WTC11 (cell line): ENCODE results near the gene ERCC5. TPM values are rescaled to one million over a fixed set of nuclear protein-coding genes. Genes with fewer than 3 reads are reported as not detected.

Source experiments
- ATAC-seq: fragments of 200-7000 bp; cut with Tn5 transposase; 2 replicates; pipeline ENCODE4 v1.10.0; 2021; ENCODE audit warnings: mild to moderate bottlenecking, moderate library complexity
- CTCF ChIA-PET: fragments of 300-600 bp; sonication (Branson Sonifier 250); formaldehyde crosslinking; loops from one replicate; lab custom pipeline; 2021; ENCODE audit warnings: antibody characterized with exemption; lab: Charles Lee
- POLR2A ChIA-PET: fragments of 350-600 bp; sonication (Branson Sonifier 250); formaldehyde crosslinking; loops from one replicate; lab custom pipeline; 2021; ENCODE audit warnings: antibody characterized with exemption; lab: Charles Lee
- DNase-seq: peaks from one replicate; pipeline ENCODE4 v3.0.0; 2021; ENCODE audit warnings: low spot score
- H3K27ac Mint-ChIP-seq: 2 replicates; pipeline ENCODE4 v1.8.0; 2021; ENCODE audit warnings: mixed read lengths
- H3K27me3 Mint-ChIP-seq: 2 replicates; pipeline ENCODE4 v1.8.0; 2021; ENCODE audit warnings: low read depth, mild to moderate bottlenecking, moderate library complexity, mixed read lengths
- H3K36me3 Mint-ChIP-seq: 2 replicates; pipeline ENCODE4 v1.8.0; 2021; ENCODE audit warnings: mixed read lengths
- H3K4me1 Mint-ChIP-seq: 2 replicates; pipeline ENCODE4 v1.8.0; 2022; ENCODE audit warnings: mixed read lengths
- H3K4me3 Mint-ChIP-seq: 2 replicates; pipeline ENCODE4 v1.8.0; 2021; ENCODE audit warnings: mild to moderate bottlenecking, moderate library complexity, mixed read lengths
- H3K9me3 Mint-ChIP-seq: 2 replicates; pipeline ENCODE4 v1.8.0; 2021; ENCODE audit warnings: mixed read lengths
- ATF1 ChIP-seq: sonication (generic); formaldehyde crosslinking; IDR thresholded peaks from 2 replicates; pipeline ENCODE4 v1.8.1; 2023; ENCODE audit warnings: mild to moderate bottlenecking, moderate library complexity, missing genetic modification reagents
- EMX1 ChIP-seq: fragments of 250-450 bp; sonication (Bioruptor Pico); IDR thresholded peaks from 2 replicates; pipeline ENCODE4 v1.8.0; 2021; ENCODE audit warnings: mild to moderate bottlenecking
- FOXJ3 ChIP-seq: sonication (generic); formaldehyde crosslinking; IDR thresholded peaks from 2 replicates; pipeline ENCODE4 v1.9.0; 2021; ENCODE audit warnings: missing genetic modification reagents, mild to moderate bottlenecking, borderline replicate concordance
- GTF2I ChIP-seq: fragments of 250-450 bp; sonication (Bioruptor Pico); conservative IDR thresholded peaks from 2 replicates; pipeline ENCODE4 v1.4.0; 2021; ENCODE audit warnings: mild to moderate bottlenecking
- MXD4 ChIP-seq: fragments of 250-450 bp; sonication (Bioruptor Pico); IDR thresholded peaks from 2 replicates; pipeline ENCODE4 v1.8.0; 2021; ENCODE audit warnings: mild to moderate bottlenecking, moderate library complexity, borderline replicate concordance
- MYBL2 ChIP-seq: sonication (generic); formaldehyde crosslinking; IDR thresholded peaks from 2 replicates; pipeline ENCODE4 v1.8.1; 2023; ENCODE audit warnings: mild to moderate bottlenecking, moderate library complexity, missing genetic modification reagents
- NFATC4 ChIP-seq: fragments of 250-450 bp; sonication (Bioruptor Pico); IDR thresholded peaks from 2 replicates; pipeline ENCODE4 v1.9.0; 2021; ENCODE audit warnings: mild to moderate bottlenecking
- OVOL2 ChIP-seq: fragments of 250-450 bp; sonication (Bioruptor Pico); IDR thresholded peaks from 2 replicates; pipeline ENCODE4 v1.9.0; 2021; ENCODE audit warnings: mild to moderate bottlenecking, borderline replicate concordance
- RELA ChIP-seq: sonication (generic); formaldehyde crosslinking; IDR thresholded peaks from 2 replicates; pipeline ENCODE4 v1.8.1; 2022; ENCODE audit warnings: missing genetic modification reagents, mild to moderate bottlenecking, borderline replicate concordance
- TCF7 ChIP-seq: sonication (generic); formaldehyde crosslinking; IDR thresholded peaks from 2 replicates; pipeline ENCODE4 v1.8.0; 2022; ENCODE audit warnings: mild to moderate bottlenecking, low read depth, missing genetic modification reagents, moderate library complexity
- TP53 ChIP-seq: sonication (generic); formaldehyde crosslinking; IDR thresholded peaks from 2 replicates; pipeline ENCODE4 v1.8.1; 2023; ENCODE audit warnings: mild to moderate bottlenecking, missing genetic modification reagents
- ZNF219 ChIP-seq: sonication (generic); formaldehyde crosslinking; IDR thresholded peaks from 2 replicates; pipeline ENCODE4 v1.8.0; 2023; ENCODE audit warnings: missing genetic modification reagents, mild to moderate bottlenecking, borderline replicate concordance
- ZNF671 ChIP-seq: fragments of 250-450 bp; sonication (Bioruptor Pico); IDR thresholded peaks from 2 replicates; pipeline ENCODE4 v1.8.0; 2021; ENCODE audit warnings: mild to moderate bottlenecking
- total RNA-seq: library from RNA; stranded (reverse); gene quantifications from 3 replicates; pipeline ENCODE4 v1.2.3, GENCODE V29; 2021
- TF ChIP-seq, protein P1 (sequence below): sonication (generic); formaldehyde crosslinking; IDR thresholded peaks from 2 replicates; pipeline ENCODE4 v1.8.0; 2023; ENCODE audit warnings: missing genetic modification reagents, mild to moderate bottlenecking, borderline replicate concordance
- TF ChIP-seq, protein P2 (sequence below): fragments of 200-600 bp; IDR thresholded peaks from 2 replicates; pipeline ENCODE4 v1.8.0; 2022; ENCODE audit warnings: antibody characterized with exemption
- TF ChIP-seq, protein P3 (sequence below): sonication (generic); formaldehyde crosslinking; IDR thresholded peaks from 2 replicates; pipeline ENCODE4 v1.8.0; 2023; ENCODE audit warnings: missing genetic modification reagents
- TF ChIP-seq, protein P4 (sequence below): fragments of 250-450 bp; sonication (Bioruptor Pico); IDR thresholded peaks from 2 replicates; pipeline ENCODE4 v1.9.0; 2021; ENCODE audit warnings: moderate library complexity, mild to moderate bottlenecking, inconsistent platforms, borderline replicate concordance
- TF ChIP-seq, protein P5 (sequence below): fragments of 250-450 bp; sonication (Bioruptor Pico); conservative IDR thresholded peaks from 2 replicates; pipeline ENCODE4 v1.9.0; 2021; ENCODE audit warnings: mild to moderate bottlenecking
- TF ChIP-seq, protein P6 (sequence below): sonication (generic); formaldehyde crosslinking; IDR thresholded peaks from 2 replicates; pipeline ENCODE4 v1.8.0; 2022; ENCODE audit warnings: missing genetic modification reagents
- TF ChIP-seq, protein P7 (sequence below): sonication (generic); formaldehyde crosslinking; IDR thresholded peaks from 2 replicates; pipeline ENCODE4 v1.8.0; 2022; ENCODE audit warnings: mild to moderate bottlenecking, missing genetic modification reagents

ERCC5 gene
- total RNA-seq, 1 experiment from 2014 or later, result 26.5 TPM

DNA sequence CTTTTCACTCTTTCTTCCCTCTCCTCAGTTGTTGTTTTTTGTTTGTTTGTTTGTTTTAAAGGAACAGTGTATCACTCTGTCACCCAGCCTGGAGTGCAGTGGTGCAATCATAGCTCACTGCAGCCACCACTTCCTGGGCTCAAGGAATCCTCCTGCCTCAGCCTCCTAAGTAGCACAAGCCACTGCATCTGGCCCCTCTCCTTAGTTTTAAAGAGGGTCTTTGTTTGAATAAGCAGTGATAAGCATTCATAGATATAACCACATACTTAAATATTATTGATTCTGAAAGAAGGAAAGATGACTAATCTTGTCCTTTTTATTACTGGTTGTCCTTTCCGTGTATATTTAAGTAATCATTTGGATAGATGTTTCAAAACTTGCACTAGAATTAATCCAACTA, 26.7 kb downstream of the ERCC5 start (continued):
- TF ChIP-seq OVOL2 (CRISPR knock-in tag) (no peak), EMX1 (CRISPR knock-in tag) (no peak), ZNF219 (CRISPR knock-in tag) (no peak), RELA (no peak)
- TF ChIP-seq, protein P1, sequence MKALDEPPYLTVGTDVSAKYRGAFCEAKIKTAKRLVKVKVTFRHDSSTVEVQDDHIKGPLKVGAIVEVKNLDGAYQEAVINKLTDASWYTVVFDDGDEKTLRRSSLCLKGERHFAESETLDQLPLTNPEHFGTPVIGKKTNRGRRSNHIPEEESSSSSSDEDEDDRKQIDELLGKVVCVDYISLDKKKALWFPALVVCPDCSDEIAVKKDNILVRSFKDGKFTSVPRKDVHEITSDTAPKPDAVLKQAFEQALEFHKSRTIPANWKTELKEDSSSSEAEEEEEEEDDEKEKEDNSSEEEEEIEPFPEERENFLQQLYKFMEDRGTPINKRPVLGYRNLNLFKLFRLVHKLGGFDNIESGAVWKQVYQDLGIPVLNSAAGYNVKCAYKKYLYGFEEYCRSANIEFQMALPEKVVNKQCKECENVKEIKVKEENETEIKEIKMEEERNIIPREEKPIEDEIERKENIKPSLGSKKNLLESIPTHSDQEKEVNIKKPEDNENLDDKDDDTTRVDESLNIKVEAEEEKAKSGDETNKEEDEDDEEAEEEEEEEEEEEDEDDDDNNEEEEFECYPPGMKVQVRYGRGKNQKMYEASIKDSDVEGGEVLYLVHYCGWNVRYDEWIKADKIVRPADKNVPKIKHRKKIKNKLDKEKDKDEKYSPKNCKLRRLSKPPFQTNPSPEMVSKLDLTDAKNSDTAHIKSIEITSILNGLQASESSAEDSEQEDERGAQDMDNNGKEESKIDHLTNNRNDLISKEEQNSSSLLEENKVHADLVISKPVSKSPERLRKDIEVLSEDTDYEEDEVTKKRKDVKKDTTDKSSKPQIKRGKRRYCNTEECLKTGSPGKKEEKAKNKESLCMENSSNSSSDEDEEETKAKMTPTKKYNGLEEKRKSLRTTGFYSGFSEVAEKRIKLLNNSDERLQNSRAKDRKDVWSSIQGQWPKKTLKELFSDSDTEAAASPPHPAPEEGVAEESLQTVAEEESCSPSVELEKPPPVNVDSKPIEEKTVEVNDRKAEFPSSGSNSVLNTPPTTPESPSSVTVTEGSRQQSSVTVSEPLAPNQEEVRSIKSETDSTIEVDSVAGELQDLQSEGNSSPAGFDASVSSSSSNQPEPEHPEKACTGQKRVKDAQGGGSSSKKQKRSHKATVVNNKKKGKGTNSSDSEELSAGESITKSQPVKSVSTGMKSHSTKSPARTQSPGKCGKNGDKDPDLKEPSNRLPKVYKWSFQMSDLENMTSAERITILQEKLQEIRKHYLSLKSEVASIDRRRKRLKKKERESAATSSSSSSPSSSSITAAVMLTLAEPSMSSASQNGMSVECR (CRISPR knock-in tag), result no peak
- TF ChIP-seq, all 79 proteins: peak for 0

DNA sequence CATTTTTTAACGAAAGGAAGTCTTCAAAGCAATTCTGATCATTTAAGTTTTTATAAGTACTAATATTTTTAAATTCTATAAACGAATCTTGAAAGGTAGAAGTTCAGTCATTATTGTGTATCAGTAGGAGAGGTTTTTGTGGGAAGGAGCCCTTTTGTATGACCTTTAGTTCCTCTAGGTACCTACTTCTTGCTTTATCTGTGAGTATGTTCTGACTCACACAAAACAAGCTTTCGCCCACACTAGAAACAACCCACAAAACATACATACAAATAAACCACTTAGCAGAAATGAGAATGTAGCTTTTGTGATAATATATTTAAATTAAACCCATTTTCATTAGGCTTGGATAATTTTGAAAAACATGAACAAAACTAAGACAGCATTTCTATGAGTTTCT, 27.8 kb downstream of the ERCC5 start:
- H3K27me3 Mint-ChIP-seq, result no peaks in the 10 kb centered on the region
- no peak for ATAC-seq
- TF ChIP-seq TP53 (CRISPR knock-in tag), result no peak
- TF ChIP-seq MYBL2 (CRISPR knock-in tag), result no peak
- TF ChIP-seq ATF1 (CRISPR knock-in tag), result no peak
- TF ChIP-seq, protein P2, sequence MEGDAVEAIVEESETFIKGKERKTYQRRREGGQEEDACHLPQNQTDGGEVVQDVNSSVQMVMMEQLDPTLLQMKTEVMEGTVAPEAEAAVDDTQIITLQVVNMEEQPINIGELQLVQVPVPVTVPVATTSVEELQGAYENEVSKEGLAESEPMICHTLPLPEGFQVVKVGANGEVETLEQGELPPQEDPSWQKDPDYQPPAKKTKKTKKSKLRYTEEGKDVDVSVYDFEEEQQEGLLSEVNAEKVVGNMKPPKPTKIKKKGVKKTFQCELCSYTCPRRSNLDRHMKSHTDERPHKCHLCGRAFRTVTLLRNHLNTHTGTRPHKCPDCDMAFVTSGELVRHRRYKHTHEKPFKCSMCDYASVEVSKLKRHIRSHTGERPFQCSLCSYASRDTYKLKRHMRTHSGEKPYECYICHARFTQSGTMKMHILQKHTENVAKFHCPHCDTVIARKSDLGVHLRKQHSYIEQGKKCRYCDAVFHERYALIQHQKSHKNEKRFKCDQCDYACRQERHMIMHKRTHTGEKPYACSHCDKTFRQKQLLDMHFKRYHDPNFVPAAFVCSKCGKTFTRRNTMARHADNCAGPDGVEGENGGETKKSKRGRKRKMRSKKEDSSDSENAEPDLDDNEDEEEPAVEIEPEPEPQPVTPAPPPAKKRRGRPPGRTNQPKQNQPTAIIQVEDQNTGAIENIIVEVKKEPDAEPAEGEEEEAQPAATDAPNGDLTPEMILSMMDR, result no peak
- TF ChIP-seq, protein P3, sequence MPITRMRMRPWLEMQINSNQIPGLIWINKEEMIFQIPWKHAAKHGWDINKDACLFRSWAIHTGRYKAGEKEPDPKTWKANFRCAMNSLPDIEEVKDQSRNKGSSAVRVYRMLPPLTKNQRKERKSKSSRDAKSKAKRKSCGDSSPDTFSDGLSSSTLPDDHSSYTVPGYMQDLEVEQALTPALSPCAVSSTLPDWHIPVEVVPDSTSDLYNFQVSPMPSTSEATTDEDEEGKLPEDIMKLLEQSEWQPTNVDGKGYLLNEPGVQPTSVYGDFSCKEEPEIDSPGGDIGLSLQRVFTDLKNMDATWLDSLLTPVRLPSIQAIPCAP (CRISPR knock-in tag), result no peak
- TF ChIP-seq, protein P4, sequence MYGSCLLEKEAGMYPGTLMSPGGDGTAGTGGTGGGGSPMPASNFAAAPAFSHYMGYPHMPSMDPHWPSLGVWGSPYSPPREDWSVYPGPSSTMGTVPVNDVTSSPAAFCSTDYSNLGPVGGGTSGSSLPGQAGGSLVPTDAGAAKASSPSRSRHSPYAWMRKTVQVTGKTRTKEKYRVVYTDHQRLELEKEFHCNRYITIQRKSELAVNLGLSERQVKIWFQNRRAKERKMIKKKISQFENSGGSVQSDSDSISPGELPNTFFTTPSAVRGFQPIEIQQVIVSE (CRISPR knock-in tag), result no peak
- TF ChIP-seq NFATC4 (CRISPR knock-in tag), result no peak
- no peak for TF ChIP-seq FOXJ3 (CRISPR knock-in tag)
- TF ChIP-seq, all 79 proteins: peak for 0
- CTCF ChIA-PET, result interaction anchor here (0.5 kb wide), 1 partner anchor 1015 kb away, joined by 3 read pairs; no protein-coding TSS in a partner anchor
- Mint-ChIP-seq H3K9me3 (no peaks in the 10 kb centered on the region), H3K4me1 (peaks cover 23% of the 10 kb centered on the region), H3K4me3 (no peak overlapping the region), H3K36me3 (peaks cover 28% of the 10 kb centered on the region), H3K27ac (no peak overlapping the region)
- DNase-seq, result no peak
- POLR2A ChIA-PET, result no interaction called here

DNA sequence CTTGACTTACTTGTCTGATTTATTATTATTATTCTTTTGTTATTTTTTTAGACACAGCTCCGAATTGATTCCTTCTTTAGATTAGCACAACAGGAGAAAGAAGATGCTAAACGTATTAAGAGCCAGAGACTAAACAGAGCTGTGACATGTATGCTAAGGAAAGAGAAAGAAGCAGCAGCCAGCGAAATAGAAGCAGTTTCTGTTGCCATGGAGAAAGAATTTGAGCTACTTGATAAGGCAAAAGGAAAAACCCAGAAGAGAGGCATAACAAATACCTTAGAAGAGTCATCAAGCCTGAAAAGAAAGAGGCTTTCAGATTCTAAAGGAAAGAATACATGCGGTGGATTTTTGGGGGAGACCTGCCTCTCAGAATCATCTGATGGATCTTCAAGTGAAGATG, 29.4 kb downstream of the ERCC5 start:
- ChIA-PET CTCF (no interaction called here), POLR2A (no interaction called here)
- Mint-ChIP-seq H3K4me1 (peaks cover 23% of the 10 kb centered on the region), H3K27ac (no peak overlapping the region), H3K9me3 (no peaks in the 10 kb centered on the region), H3K36me3 (peaks cover 28% of the 10 kb centered on the region), H3K4me3 (no peak overlapping the region), H3K27me3 (no peaks in the 10 kb centered on the region)
- no peak for DNase-seq
- no peak for ATAC-seq
- TF ChIP-seq, protein P5, sequence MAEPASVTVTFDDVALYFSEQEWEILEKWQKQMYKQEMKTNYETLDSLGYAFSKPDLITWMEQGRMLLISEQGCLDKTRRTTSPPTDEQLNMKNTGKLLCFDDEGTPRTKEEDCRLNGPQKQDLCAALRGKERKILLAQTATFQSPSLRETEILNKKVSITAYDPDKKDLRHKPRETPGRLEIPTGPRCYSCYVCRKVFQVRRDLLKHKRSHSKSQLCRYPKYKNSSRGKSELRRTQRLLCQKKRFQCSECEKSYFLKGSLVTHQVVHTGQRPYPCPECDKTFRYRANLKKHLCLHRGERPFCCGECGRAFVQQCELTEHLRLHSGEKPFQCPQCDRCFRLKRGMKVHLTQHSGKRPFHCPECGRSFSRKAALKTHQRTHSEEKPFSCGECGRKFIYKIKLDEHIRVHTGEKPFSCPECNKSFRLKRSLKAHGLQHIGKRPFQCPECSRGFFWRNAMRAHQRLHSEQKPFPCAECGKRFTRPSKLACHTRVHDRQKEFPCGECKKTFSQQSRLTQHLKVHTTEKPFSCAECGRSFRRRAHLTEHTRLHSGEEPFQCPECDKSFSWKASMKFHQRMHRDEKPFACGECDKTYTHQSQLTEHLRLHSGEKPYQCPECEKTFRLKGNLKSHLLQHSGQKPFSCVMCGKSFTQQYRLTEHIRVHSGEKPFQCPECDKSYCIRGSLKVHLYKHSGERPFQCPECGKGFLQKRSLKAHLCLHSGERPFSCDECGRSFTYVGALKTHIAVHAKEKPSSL (CRISPR knock-in tag), result no peak
- no peak for TF ChIP-seq NFATC4 (CRISPR knock-in tag)
- TF ChIP-seq, protein P6, sequence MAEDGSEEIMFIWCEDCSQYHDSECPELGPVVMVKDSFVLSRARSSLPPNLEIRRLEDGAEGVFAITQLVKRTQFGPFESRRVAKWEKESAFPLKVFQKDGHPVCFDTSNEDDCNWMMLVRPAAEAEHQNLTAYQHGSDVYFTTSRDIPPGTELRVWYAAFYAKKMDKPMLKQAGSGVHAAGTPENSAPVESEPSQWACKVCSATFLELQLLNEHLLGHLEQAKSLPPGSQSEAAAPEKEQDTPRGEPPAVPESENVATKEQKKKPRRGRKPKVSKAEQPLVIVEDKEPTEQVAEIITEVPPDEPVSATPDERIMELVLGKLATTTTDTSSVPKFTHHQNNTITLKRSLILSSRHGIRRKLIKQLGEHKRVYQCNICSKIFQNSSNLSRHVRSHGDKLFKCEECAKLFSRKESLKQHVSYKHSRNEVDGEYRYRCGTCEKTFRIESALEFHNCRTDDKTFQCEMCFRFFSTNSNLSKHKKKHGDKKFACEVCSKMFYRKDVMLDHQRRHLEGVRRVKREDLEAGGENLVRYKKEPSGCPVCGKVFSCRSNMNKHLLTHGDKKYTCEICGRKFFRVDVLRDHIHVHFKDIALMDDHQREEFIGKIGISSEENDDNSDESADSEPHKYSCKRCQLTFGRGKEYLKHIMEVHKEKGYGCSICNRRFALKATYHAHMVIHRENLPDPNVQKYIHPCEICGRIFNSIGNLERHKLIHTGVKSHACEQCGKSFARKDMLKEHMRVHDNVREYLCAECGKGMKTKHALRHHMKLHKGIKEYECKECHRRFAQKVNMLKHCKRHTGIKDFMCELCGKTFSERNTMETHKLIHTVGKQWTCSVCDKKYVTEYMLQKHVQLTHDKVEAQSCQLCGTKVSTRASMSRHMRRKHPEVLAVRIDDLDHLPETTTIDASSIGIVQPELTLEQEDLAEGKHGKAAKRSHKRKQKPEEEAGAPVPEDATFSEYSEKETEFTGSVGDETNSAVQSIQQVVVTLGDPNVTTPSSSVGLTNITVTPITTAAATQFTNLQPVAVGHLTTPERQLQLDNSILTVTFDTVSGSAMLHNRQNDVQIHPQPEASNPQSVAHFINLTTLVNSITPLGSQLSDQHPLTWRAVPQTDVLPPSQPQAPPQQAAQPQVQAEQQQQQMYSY, result no peak
- TF ChIP-seq MXD4, result no peak
- no peak for TF ChIP-seq GTF2I
- TF ChIP-seq TCF7, result no peak
- TF ChIP-seq ZNF671, result no peak
- TF ChIP-seq, protein P7, sequence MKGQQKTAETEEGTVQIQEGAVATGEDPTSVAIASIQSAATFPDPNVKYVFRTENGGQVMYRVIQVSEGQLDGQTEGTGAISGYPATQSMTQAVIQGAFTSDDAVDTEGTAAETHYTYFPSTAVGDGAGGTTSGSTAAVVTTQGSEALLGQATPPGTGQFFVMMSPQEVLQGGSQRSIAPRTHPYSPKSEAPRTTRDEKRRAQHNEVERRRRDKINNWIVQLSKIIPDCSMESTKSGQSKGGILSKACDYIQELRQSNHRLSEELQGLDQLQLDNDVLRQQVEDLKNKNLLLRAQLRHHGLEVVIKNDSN (CRISPR knock-in tag), result no peak
